ENCODE results near the gene TMEM240. TPM values are rescaled to one million over a fixed set of nuclear protein-coding genes. Genes with fewer than 3 reads are reported as not detected.
A peak's percentile ranks its signal among the peaks of the same experiment; 100 is the strongest.

The TMEM240 gene
- total and polyA plus RNA-seq, 2 of the 8 experiments (the other 6 are each of a cell fraction or from before 2014, with no cell fraction given): 3.6 to 5.7 TPM

DNA sequence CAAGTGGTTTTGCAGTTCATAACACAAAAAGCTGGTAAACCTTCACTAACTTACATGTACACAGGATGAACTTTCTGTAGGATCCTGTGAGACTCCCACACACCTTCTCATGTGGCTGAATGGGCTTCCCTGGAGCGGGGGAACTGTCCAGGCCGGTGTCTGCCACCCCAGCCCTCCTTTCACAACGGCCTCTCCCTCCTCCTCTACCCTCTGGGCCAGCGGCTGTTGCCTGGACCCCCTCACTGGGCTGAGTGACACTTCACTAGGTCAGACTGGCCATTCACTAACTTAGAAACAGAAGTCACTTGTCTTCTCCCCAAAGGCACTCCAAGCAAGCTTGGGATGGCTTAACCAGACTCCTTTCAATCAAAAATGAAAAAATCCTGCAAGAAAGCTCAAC, 18.2 kb upstream of the TMEM240 start:
- FAIRE-seq (no peak), DNase-seq (ENCODE audit: low read depth in 1 of 2, low spot score in 2 of 2) (no peak)
- peaks cover 6 to 25% (median 11%) of the 10 kb centered on the region in 4 experiments; a peak in 7 of 8 replicates for H3K36me3 ChIP-seq (ENCODE audit: control insufficient read depth in 2 of 4, insufficient read depth in 4 of 4, low read length in 3 of 4)
- peaks cover 7 to 28% of the 10 kb centered on the region in 2 experiments for H4K20me1 ChIP-seq (replicated peaks in 1 of 2; ENCODE audit: control insufficient read depth in 1 of 2, insufficient read depth in 2 of 2, low read length in 2 of 2)
- H3K79me1 ChIP-seq (ENCODE audit: low read depth, low read length): no peaks in the 10 kb centered on the region; the same call in 1 of the 2 replicates
- no peak overlapping the region for H2AK5ac ChIP-seq (ENCODE audit: low read depth, low read length)
- no peaks in the 10 kb centered on the region for H3K9me3 ChIP-seq (ENCODE audit: insufficient read depth in 2 of 2, low read depth in 1 of 2, low read length in 1 of 2)
- no peak overlapping the region for H3K14ac ChIP-seq (ENCODE audit: insufficient read length)
- no peak overlapping the region for H3K4ac ChIP-seq (replicated peaks; ENCODE audit: insufficient read length, low read depth, low read length)
- no peak overlapping the region for H2BK12ac ChIP-seq (ENCODE audit: low read depth, low read length)
- POLR2A ChIA-PET (ENCODE audit: partially characterized antibody): interaction anchor here (0.6 to 23.0 kb wide), 9 partner anchors 5 to 220 kb away, joined by 3 to 367 read pairs (median 4); no protein-coding TSS in a partner anchor
- H4K5ac ChIP-seq (ENCODE audit: insufficient read length, low read depth, low read length): no peak overlapping the region
- H3K18ac ChIP-seq (ENCODE audit: extremely low read depth, low read length): no peak overlapping the region
- no peak overlapping the region for H3K23ac ChIP-seq (ENCODE audit: insufficient read length)
- no peaks in the 10 kb centered on the region for H3K4me1 ChIP-seq (replicated peaks in 1 of 4; ENCODE audit: control insufficient read depth in 3 of 4, insufficient read depth in 4 of 4, low read length in 3 of 4)
- no peak overlapping the region for H2BK5ac ChIP-seq (ENCODE audit: low read depth, low read length)
- peak overlapping the region in 1 of 4 experiments; percentile 1; a peak in 1 of 7 replicates for H3K9ac ChIP-seq (replicated peaks in 1 of 4; ENCODE audit: extremely low read depth in 1 of 4, low read depth in 3 of 4, low read length in 3 of 4)
- no peak overlapping the region for H3K27ac ChIP-seq (ENCODE audit: low read depth, low read length)
- no peak overlapping the region for H2BK120ac ChIP-seq (replicated peaks; ENCODE audit: low read depth, low read length)
- peaks cover 0 to 17% of the 10 kb centered on the region in 2 experiments; a peak in 1 of 4 replicates for H3K79me2 ChIP-seq (ENCODE audit: control insufficient read depth in 1 of 2, insufficient read depth in 2 of 2, low read length in 2 of 2)
- 70% methylated on average over 4 of the region's 4 CpGs; no CpG with 5 or more reads in 1 of the 2 experiments for WGBS, 2 experiments (ENCODE audit: extremely low coverage in 1 of 2, insufficient coverage in 1 of 2, insufficient read length in 1 of 2, insufficient replicate concordance in 2 of 2, low coverage in 1 of 2, low lambda C conversion rate in 2 of 2, missing lambda C conversion rate in 1 of 2)
- H3K4me3 ChIP-seq (ENCODE audit: extremely low read depth in 1 of 4, insufficient read depth in 2 of 4, low read depth in 3 of 4, low read length in 4 of 4): no peak overlapping the region
- no peak overlapping the region for H4K8ac ChIP-seq (ENCODE audit: extremely low read depth, insufficient read depth, low read length)
- H3K4me2 ChIP-seq (ENCODE audit: insufficient read depth in 1 of 2, low read depth in 2 of 2, low read length in 2 of 2): no peak overlapping the region
- no peaks in the 10 kb centered on the region for H3K27me3 ChIP-seq (replicated peaks in 1 of 4; ENCODE audit: control insufficient read depth in 3 of 4, extremely low read depth in 1 of 4, insufficient read depth in 3 of 4, low read length in 3 of 4)
- no peak overlapping the region for H3K56ac ChIP-seq (replicated peaks; ENCODE audit: insufficient read length, low read depth, low read length)
- CTCF ChIA-PET (ENCODE audit: partially characterized antibody): interaction anchor here (0.8 to 2.4 kb wide), 3 partner anchors 11 to 61 kb away, joined by 4 to 7 read pairs (median 6); no protein-coding TSS in a partner anchor
- no peaks in the 10 kb centered on the region for H3K23me2 ChIP-seq (ENCODE audit: low read depth, low read length)
- no peak overlapping the region for H2AFZ ChIP-seq (ENCODE audit: low read length)
- H2BK20ac ChIP-seq (ENCODE audit: low read length): no peak overlapping the region
- H4K91ac ChIP-seq (replicated peaks; ENCODE audit: insufficient read length, low read length): no peak overlapping the region
- no peak overlapping the region for H2BK15ac ChIP-seq (ENCODE audit: low read length)
- no peak for TF ChIP-seq PHF8 (conservative IDR thresholded peaks at IDR 0.05; ENCODE audit: low read depth, low read length)
- no peak for TF ChIP-seq SP2 (IDR thresholded peaks at IDR 0.05; ENCODE audit: low read length)
- no peak for TF ChIP-seq CBX8 (IDR thresholded peaks at IDR 0.05; ENCODE audit: borderline replicate concordance, low read depth, low read length)
- no peak for TF ChIP-seq NANOG (IDR thresholded peaks at IDR 0.05; ENCODE audit: insufficient read depth, low read depth, low read length, poor library complexity, severe bottlenecking)
- TF ChIP-seq KDM1A (IDR thresholded peaks at IDR 0.05; ENCODE audit: borderline replicate concordance, low read length): no peak
- no peak for TF ChIP-seq SIRT6 (IDR thresholded peaks at IDR 0.05; ENCODE audit: low read length)
- TF ChIP-seq E2F6 (IDR thresholded peaks at IDR 0.05): no peak
- no peak for TF ChIP-seq TBP (IDR thresholded peaks at IDR 0.05; ENCODE audit: low read depth, low read length)
- no peak for TF ChIP-seq MAX (IDR thresholded peaks at IDR 0.05)
- no peak for TF ChIP-seq MAFK (IDR thresholded peaks at IDR 0.05; ENCODE audit: low read depth, low read length)
- TF ChIP-seq, protein P1, sequence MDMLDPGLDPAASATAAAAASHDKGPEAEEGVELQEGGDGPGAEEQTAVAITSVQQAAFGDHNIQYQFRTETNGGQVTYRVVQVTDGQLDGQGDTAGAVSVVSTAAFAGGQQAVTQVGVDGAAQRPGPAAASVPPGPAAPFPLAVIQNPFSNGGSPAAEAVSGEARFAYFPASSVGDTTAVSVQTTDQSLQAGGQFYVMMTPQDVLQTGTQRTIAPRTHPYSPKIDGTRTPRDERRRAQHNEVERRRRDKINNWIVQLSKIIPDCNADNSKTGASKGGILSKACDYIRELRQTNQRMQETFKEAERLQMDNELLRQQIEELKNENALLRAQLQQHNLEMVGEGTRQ (IDR thresholded peaks at IDR 0.05; ENCODE audit: low read length): no peak
